HG02798 (cell line): ENCODE results near the gene SLC66A1.
A peak's percentile ranks its signal among the peaks of the same experiment; 100 is the strongest.
"Not testable (repeated sequence)": the region's sequence is repeated elsewhere in the genome, so short reads cannot be mapped to it uniquely, and the experiment has no call there.

Experiments used
- ATAC-seq: cut with Tn5 transposase; IDR thresholded peaks from one replicate; pipeline ENCODE4 v1.9.1; 2021; ENCODE audit warnings: mild to moderate bottlenecking; ENCODE audit not compliant: unreplicated experiment, poor library complexity

The SLC66A1 gene

GRCh38 chr1:19304081-19304480 is 8.0 kb upstream of the SLC66A1 start:
- not testable (repeated sequence) for ATAC-seq

- ATAC-seq, result no peak
These were observed 6.2 kb upstream of the SLC66A1 start for GRCh38 chr1:19305880-19306279.

- ATAC-seq, result no peak
These were observed 5.2 kb upstream of the SLC66A1 start for GRCh38 chr1:19306941-19307340.

- ATAC-seq, result no peak
These were observed 4.2 kb upstream of the SLC66A1 start for GRCh38 chr1:19307794-19308508.

GRCh38 chr1:19308509-19308907 is 3.6 kb upstream of the SLC66A1 start:
- ATAC-seq, result no peak

GRCh38 chr1:19309123-19309813 is 2.9 kb upstream of the SLC66A1 start:
- ATAC-seq, result no peak

- no peak for ATAC-seq
These were observed 2.1 kb upstream of the SLC66A1 start for GRCh38 chr1:19310061-19310460.

- no peak for ATAC-seq
These were observed 1.2 kb upstream of the SLC66A1 start for GRCh38 chr1:19310720-19311502.

- ATAC-seq, result peak; percentile 11
These were observed 609 bp upstream of the SLC66A1 start for GRCh38 chr1:19311503-19311930.

GRCh38 chr1:19312782-19313635 is 883 bp downstream of the SLC66A1 start:
- ATAC-seq, result no peak

- no peak for ATAC-seq
These were observed 1.5 kb downstream of the SLC66A1 start for GRCh38 chr1:19313636-19313959.

- no peak for ATAC-seq
These were observed 2.1 kb downstream of the SLC66A1 start for GRCh38 chr1:19313961-19314882.

GRCh38 chr1:19315378-19316198 is 3.5 kb downstream of the SLC66A1 start:
- ATAC-seq, result no peak

- no peak for ATAC-seq
These were observed 5.2 kb downstream of the SLC66A1 start for GRCh38 chr1:19317126-19317910.

GRCh38 chr1:19319196-19319595 is 7.1 kb downstream of the SLC66A1 start:
- ATAC-seq, result no peak

GRCh38 chr1:19321071-19321470 is 8.9 kb downstream of the SLC66A1 start:
- ATAC-seq, result no peak

- no peak for ATAC-seq
These were observed 10.4 kb downstream of the SLC66A1 start for GRCh38 chr1:19322481-19322880.
